ENCODE data around the gene SOX13.

Gene SOX13

DNA sequence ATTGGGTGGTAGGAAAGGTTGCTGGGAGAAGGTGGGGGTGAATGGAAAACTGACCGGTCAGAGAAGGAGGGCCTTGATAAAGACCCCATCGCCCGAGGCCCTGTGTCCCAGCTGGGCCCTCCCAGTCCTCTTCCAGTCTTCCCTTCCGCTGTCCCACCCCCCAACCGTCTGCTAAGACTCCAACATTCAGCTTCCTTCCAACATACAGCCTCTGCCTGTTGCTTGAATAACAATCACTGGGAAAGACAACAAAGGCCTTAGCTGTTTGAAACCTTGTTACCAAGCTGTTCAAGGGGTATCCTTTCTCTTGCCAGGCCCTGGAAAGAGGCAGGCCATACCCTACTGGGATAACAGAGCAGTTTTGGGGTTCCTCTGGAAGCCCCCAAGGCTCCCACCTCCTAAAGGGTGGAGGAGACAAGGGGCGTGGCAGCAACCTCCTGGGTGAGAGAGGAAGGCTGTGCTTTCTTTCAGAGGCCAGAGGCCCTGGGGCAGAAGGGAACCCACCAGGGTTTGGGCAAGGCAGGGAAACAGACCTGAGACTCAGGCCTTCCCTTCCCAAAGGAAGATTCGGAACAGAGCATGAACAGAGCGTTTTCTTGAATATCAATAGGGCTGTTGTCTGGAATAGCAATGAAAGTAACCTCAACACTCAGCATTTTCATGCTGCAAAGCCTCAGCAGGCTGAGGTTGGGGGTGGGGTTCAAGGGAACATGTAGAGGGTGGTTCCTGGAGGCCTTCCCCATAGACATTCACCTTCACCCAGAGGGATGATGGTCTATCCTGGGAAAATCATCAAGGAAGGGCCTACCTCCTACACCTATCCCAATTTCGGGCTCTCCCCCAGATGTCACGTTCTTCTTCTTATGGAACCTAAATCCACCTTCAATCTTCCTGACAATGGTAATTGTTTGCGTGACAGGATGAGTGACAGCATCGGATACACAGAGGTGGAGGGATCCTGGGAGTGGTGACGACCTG lies 74.8 kb downstream of the SOX13 start:
- TF ChIP-seq, protein P1, sequence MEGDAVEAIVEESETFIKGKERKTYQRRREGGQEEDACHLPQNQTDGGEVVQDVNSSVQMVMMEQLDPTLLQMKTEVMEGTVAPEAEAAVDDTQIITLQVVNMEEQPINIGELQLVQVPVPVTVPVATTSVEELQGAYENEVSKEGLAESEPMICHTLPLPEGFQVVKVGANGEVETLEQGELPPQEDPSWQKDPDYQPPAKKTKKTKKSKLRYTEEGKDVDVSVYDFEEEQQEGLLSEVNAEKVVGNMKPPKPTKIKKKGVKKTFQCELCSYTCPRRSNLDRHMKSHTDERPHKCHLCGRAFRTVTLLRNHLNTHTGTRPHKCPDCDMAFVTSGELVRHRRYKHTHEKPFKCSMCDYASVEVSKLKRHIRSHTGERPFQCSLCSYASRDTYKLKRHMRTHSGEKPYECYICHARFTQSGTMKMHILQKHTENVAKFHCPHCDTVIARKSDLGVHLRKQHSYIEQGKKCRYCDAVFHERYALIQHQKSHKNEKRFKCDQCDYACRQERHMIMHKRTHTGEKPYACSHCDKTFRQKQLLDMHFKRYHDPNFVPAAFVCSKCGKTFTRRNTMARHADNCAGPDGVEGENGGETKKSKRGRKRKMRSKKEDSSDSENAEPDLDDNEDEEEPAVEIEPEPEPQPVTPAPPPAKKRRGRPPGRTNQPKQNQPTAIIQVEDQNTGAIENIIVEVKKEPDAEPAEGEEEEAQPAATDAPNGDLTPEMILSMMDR (conservative IDR thresholded peaks at IDR 0.05; ENCODE audit: low read depth, low read length): no peak
- no peak overlapping the region for H3K4me3 ChIP-seq (ENCODE audit: low read depth, low read length)
- no peak for DNase-seq (ENCODE audit: low read depth)

DNA sequence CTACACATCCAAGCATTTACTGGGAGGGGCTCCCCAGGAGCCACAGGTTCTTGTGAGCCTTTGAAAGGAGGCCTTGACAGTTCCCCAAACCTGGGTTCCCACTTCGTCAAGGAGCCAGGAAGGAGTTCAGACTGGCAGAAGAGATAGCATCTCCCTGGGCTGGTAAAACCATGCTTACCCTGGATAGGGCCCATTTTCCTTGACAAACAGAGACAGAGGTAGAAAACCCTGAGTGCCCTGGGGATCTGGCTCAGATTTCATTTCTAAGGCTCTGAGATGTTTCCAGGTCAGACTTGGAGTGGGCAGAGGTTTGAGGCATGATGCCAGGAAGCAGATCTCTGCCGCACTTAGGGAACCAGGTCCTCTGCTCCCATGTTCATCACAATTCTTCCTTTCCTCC lies 76.2 kb downstream of the SOX13 start:
- H3K4me3 ChIP-seq (ENCODE audit: low read depth, low read length): no peak overlapping the region
- DNase-seq (ENCODE audit: low read depth): no peak
- TF ChIP-seq, protein P1 (conservative IDR thresholded peaks at IDR 0.05; ENCODE audit: low read depth, low read length): no peak

DNA sequence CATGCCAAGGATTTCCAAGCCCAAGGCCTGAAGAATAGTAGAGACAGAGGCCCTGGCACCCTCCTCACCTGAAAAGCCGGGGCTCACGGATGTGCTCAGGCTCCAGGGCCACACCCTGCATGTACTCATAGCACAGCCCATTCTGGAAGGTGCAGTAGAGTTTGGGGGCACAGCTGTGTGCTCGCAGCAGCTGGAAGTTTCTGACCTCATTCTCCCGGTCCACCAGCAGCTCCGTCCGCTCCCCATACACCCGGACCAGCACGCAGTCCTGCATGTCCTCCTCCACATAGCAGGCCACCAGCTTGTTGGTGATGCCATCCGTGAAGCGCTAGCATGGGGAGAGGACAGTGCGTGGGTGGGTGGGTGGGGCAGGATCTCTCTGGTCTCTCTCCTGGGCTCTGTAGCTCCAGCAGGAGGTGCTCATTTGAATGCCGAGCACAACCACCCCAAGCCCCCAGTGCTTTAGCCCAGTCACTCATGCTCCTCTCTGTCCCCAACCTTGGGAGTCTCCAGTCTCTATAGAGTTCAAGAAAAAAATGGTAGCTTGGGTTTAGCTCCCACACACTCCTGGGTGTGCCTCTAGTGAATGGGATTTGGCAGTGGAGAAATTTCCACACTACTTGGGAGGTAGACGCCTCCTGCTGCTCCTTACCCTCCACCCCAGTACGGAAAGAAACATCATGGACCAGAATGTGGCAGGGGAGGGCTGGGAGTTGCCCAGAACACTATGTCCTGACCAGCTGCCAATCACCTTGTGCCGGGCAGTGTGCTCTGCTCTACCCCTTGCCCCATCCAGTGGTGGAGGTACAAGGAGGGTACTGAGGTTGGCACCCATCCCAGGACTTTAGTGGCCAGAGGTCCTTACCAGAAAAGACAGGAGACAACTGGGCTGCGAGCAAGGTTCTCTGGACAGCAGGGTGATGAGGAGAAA lies 77.0 kb downstream of the SOX13 start:
- TF ChIP-seq, protein P1 (conservative IDR thresholded peaks at IDR 0.05; ENCODE audit: low read depth, low read length): no peak
- no peak for DNase-seq (ENCODE audit: low read depth)
- H3K4me3 ChIP-seq (ENCODE audit: low read depth, low read length): no peak overlapping the region

DNA sequence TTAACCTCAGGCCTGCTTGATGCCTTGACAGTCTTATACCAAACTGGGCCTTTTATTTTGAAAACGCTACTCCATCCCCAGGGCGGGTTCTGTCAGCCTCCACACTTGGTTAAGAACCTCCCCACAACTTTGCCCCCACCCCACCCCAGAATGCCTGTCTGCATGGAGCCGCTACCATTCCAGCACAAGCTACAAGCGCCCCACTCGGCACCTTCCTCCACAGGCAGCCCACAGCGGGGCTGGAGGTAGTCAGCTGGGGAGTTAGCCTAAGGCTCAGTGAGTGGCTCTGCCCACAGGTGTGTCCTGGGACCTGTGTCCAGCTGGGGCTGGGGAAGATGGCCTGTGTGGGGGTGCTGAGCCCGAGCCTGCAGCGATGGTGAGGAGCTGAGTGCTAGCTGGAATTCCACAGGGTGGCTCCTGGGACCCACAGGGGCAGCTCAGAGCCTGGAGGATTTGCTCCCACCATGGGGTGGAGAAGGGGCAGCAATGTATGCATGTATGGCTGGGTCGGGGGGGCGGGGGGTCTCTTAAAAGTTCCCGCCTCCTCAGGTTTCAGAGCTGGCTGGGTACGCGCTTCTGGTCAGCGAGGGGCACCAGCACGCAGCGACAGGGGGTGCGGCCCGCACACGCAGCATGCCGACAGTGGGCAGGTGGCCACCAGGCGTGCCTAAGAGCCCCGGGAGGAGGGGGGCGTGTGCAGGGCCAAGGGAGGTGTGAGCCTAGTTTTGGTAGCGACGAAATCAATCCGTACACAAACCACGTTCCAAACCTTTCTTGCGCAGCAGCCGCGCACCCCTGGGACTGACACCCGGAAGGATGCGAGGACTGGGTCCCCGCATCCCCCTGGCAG lies 78.0 kb downstream of the SOX13 start:
- peak; percentile 27 for DNase-seq (ENCODE audit: low read depth)
- peak overlapping the region; percentile 67 for H3K4me3 ChIP-seq (ENCODE audit: low read depth, low read length)

DNA sequence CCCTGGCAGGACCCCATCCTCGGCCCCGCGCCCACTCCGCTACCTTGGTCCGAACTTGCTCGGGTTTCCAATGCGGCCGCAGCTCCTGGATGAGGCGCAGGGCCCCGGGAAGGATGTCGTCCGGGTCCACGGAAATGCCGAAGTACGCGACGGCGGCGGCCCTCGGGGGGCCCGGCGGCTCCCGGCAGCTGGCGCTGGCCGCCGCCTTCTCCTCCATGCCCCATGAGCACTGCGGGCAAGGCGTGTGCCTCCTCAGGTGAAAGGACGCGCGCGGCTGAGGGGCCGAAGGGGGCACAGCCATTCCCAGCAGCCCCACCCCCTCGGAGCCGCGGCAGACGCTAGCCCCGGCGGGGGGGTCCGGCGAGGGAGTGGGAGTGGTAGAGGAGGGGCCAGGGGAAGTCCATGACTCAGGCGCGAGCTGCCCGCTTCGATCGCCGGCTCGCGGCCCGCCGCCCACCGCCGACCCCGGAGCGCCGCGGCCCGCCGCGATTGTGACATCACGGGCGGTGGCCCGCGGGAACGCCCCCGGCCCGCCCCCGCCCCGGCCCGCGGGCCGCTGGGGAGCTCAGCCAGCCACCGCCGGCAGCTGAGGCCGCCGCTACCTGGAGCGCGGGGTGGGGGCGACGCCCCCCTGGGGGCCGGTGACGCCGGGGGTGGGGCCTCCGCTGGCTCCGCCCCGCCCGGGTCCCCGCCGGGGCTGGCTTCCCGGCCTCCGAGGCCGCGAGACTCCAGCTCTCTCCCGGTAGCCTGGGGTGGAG lies 78.8 kb downstream of the SOX13 start, which contains the start of gene ETNK2:
TSS of gene ETNK2 (minus strand) at position 493 of the 758 bp plus-strand sequence. CDS start at position 301, 192 bp downstream.
- DNase-seq (ENCODE audit: low read depth): peak; percentile 41
- TF ChIP-seq, protein P1 (conservative IDR thresholded peaks at IDR 0.05; ENCODE audit: low read depth, low read length): no peak
- peak within 1 kb of the TSS; percentile 67 for H3K4me3 ChIP-seq (ENCODE audit: low read depth, low read length)

More for the DNA sequence above, 78.0 kb downstream of the SOX13 start:
- TF ChIP-seq, protein P1 (conservative IDR thresholded peaks at IDR 0.05; ENCODE audit: low read depth, low read length): no peak

All from choroid plexus epithelial cell (primary cell).